ENCODE data around the gene BCAR3. TPM values are rescaled to one million over a fixed set of nuclear protein-coding genes. Genes with fewer than 3 reads are reported as not detected.

The BCAR3 gene
- total RNA-seq, 1 experiment from 2014 or later: 9.3 TPM

GRCh38 chr1:93537924-93538323, 143.7 kb downstream of the BCAR3 start:
- Histone ChIP-seq H3K9me3 (no peaks in the 10 kb centered on the region), H3K4me3 (ENCODE audit: low read depth, low read length) (no peak overlapping the region), H3K27me3 (replicated peaks; ENCODE audit: control insufficient read depth, insufficient read depth, low read length) (no peaks in the 10 kb centered on the region), H3K4me1 (no peaks in the 10 kb centered on the region), H3K36me3 (ENCODE audit: control insufficient read depth, insufficient read depth, low read length) (no peaks in the 10 kb centered on the region)
- no peak overlapping the region for H3K27ac Mint-ChIP-seq (ENCODE audit: unreplicated experiment)
- no peaks in the 10 kb centered on the region for H3K36me3 Mint-ChIP-seq (ENCODE audit: insufficient read depth, unreplicated experiment)
- intact Hi-C loops (cut with micrococcal nuclease; ENCODE audit: unreplicated experiment): no loop called here
- H3K4me3 Mint-ChIP-seq (ENCODE audit: unreplicated experiment): no peak overlapping the region
- TF ChIP-seq, protein P1, sequence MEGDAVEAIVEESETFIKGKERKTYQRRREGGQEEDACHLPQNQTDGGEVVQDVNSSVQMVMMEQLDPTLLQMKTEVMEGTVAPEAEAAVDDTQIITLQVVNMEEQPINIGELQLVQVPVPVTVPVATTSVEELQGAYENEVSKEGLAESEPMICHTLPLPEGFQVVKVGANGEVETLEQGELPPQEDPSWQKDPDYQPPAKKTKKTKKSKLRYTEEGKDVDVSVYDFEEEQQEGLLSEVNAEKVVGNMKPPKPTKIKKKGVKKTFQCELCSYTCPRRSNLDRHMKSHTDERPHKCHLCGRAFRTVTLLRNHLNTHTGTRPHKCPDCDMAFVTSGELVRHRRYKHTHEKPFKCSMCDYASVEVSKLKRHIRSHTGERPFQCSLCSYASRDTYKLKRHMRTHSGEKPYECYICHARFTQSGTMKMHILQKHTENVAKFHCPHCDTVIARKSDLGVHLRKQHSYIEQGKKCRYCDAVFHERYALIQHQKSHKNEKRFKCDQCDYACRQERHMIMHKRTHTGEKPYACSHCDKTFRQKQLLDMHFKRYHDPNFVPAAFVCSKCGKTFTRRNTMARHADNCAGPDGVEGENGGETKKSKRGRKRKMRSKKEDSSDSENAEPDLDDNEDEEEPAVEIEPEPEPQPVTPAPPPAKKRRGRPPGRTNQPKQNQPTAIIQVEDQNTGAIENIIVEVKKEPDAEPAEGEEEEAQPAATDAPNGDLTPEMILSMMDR (IDR thresholded peaks at IDR 0.05; ENCODE audit: insufficient read depth in 1 of 2, low read depth in 1 of 2, low read length in 1 of 2, severe bottlenecking in 1 of 2, unreplicated experiment in 1 of 2): no peak
- BruUV-seq (replicated peaks): no TSS peak
- DNase-seq: no peak
- no peaks in the 10 kb centered on the region for H3K4me1 Mint-ChIP-seq (ENCODE audit: low read depth, unreplicated experiment)
- H3K9me3 Mint-ChIP-seq (ENCODE audit: unreplicated experiment): no peaks in the 10 kb centered on the region
- CTCF ChIA-PET: no interaction called here
- POLR2A ChIA-PET: no interaction called here
- H3K27me3 Mint-ChIP-seq (ENCODE audit: insufficient read depth, unreplicated experiment): no peaks in the 10 kb centered on the region

DNA sequence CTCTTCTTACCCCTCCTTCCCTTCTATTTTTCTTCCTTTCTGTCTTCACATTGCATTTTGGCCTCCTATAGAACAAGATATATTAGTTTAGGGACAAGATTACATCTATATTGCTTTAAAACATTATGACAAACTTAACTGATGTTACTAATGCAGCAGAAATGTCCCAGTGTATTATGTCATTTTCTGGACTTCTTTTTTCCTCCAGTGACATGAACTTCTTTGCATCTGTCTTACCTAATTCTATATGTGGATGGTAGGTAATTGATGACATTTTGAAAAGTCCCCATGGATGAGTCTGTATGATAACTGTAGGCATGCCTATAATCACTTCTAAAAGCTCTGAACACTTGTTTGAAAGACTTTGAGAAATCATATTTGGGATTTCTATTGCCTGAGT, 144.2 kb downstream of the BCAR3 start:
- Mint-ChIP-seq H3K27me3 (ENCODE audit: insufficient read depth, unreplicated experiment) (no peaks in the 10 kb centered on the region), H3K4me3 (ENCODE audit: unreplicated experiment) (no peak overlapping the region), H3K9me3 (ENCODE audit: unreplicated experiment) (no peaks in the 10 kb centered on the region), H3K36me3 (ENCODE audit: insufficient read depth, unreplicated experiment) (no peaks in the 10 kb centered on the region), H3K27ac (ENCODE audit: unreplicated experiment) (no peak overlapping the region), H3K4me1 (ENCODE audit: low read depth, unreplicated experiment) (no peaks in the 10 kb centered on the region)
- intact Hi-C loops (cut with micrococcal nuclease; ENCODE audit: unreplicated experiment): no loop called here
- CTCF ChIA-PET: no interaction called here
- TF ChIP-seq, protein P1 (IDR thresholded peaks at IDR 0.05; ENCODE audit: insufficient read depth in 1 of 2, low read depth in 1 of 2, low read length in 1 of 2, severe bottlenecking in 1 of 2, unreplicated experiment in 1 of 2): no peak
- no TSS peak for BruUV-seq (replicated peaks)
- no peak overlapping the region for H3K4me3 ChIP-seq (ENCODE audit: low read depth, low read length)
- H3K27me3 ChIP-seq (replicated peaks; ENCODE audit: control insufficient read depth, insufficient read depth, low read length): no peaks in the 10 kb centered on the region
- POLR2A ChIA-PET: no interaction called here
- DNase-seq: no peak
- H3K36me3 ChIP-seq (ENCODE audit: control insufficient read depth, insufficient read depth, low read length): no peaks in the 10 kb centered on the region
- H3K9me3 ChIP-seq: no peaks in the 10 kb centered on the region
- H3K4me1 ChIP-seq: no peaks in the 10 kb centered on the region

DNA sequence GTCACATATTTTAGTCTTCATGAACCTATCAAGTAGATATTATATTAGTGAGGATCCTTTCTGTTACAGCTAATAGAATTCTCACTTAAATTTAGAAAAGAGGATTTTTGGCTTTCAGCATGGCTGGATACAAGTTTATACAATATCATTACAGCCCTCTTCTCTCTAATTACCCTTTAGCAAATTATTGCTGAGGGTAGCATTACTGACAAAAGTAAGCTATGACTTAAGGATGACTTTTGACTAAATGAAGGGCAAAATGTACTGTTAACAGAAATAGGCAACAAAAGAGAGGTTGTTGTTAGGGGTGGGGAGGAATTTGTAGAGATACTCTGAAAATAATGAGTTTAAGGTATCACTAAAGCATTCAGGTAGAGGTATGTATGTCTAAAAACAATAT, 148.0 kb downstream of the BCAR3 start:
- no peaks in the 10 kb centered on the region for H3K36me3 ChIP-seq (ENCODE audit: control insufficient read depth, insufficient read depth, low read length)
- no TSS peak for BruUV-seq (replicated peaks)
- no peak overlapping the region for H3K4me3 Mint-ChIP-seq (ENCODE audit: unreplicated experiment)
- H3K4me1 ChIP-seq: no peaks in the 10 kb centered on the region
- H3K9me3 Mint-ChIP-seq (ENCODE audit: unreplicated experiment): no peaks in the 10 kb centered on the region
- intact Hi-C loops (cut with micrococcal nuclease; ENCODE audit: unreplicated experiment): no loop called here
- H3K27ac Mint-ChIP-seq (ENCODE audit: unreplicated experiment): no peak overlapping the region
- H3K36me3 Mint-ChIP-seq (ENCODE audit: insufficient read depth, unreplicated experiment): peaks cover 10% of the 10 kb centered on the region
- no peaks in the 10 kb centered on the region for H3K27me3 Mint-ChIP-seq (ENCODE audit: insufficient read depth, unreplicated experiment)
- ChIA-PET POLR2A (no interaction called here), CTCF (no interaction called here)
- H3K4me3 ChIP-seq (ENCODE audit: low read depth, low read length): no peak overlapping the region
- no peaks in the 10 kb centered on the region for H3K27me3 ChIP-seq (replicated peaks; ENCODE audit: control insufficient read depth, insufficient read depth, low read length)
- TF ChIP-seq, protein P1 (IDR thresholded peaks at IDR 0.05; ENCODE audit: insufficient read depth in 1 of 2, low read depth in 1 of 2, low read length in 1 of 2, severe bottlenecking in 1 of 2, unreplicated experiment in 1 of 2): no peak
- no peak for DNase-seq
- no peaks in the 10 kb centered on the region for H3K9me3 ChIP-seq
- no peaks in the 10 kb centered on the region for H3K4me1 Mint-ChIP-seq (ENCODE audit: low read depth, unreplicated experiment)

Measured in Caco-2 (cell line).